Measurements from ENCODE around the gene PPDPF. TPM values are rescaled to one million over a fixed set of nuclear protein-coding genes. Genes with fewer than 3 reads are reported as not detected.
"Not testable (repeated sequence)": the region's sequence is repeated elsewhere in the genome, so short reads cannot be mapped to it uniquely, and the experiment has no call there.

PPDPF gene
- polyA plus RNA-seq, 1 donor: 234 TPM

GRCh38 chr20:63565699-63566335, 45.3 kb downstream of the PPDPF start:
- no peak overlapping the region for H3K27ac ChIP-seq (ENCODE audit: low read length)
- H3K36me3 ChIP-seq (ENCODE audit: control insufficient read depth, insufficient read depth, low read length): peaks cover 41% of the 10 kb centered on the region
- DNase-seq: no peak
- H3K4me1 ChIP-seq (ENCODE audit: control insufficient read depth, insufficient read depth, low read length): no peaks in the 10 kb centered on the region
- H3K4me3 ChIP-seq (ENCODE audit: low read length): no peak overlapping the region
- H3K27me3 ChIP-seq (ENCODE audit: control insufficient read depth, insufficient read depth, low read length): no peaks in the 10 kb centered on the region
- peaks cover 6% of the 10 kb centered on the region for H3K9me3 ChIP-seq (ENCODE audit: control insufficient read depth, low read depth, low read length)
- no CpG with 5 or more reads among the region's 43 CpGs for WGBS (ENCODE audit: insufficient coverage, low lambda C conversion rate)

DNA sequence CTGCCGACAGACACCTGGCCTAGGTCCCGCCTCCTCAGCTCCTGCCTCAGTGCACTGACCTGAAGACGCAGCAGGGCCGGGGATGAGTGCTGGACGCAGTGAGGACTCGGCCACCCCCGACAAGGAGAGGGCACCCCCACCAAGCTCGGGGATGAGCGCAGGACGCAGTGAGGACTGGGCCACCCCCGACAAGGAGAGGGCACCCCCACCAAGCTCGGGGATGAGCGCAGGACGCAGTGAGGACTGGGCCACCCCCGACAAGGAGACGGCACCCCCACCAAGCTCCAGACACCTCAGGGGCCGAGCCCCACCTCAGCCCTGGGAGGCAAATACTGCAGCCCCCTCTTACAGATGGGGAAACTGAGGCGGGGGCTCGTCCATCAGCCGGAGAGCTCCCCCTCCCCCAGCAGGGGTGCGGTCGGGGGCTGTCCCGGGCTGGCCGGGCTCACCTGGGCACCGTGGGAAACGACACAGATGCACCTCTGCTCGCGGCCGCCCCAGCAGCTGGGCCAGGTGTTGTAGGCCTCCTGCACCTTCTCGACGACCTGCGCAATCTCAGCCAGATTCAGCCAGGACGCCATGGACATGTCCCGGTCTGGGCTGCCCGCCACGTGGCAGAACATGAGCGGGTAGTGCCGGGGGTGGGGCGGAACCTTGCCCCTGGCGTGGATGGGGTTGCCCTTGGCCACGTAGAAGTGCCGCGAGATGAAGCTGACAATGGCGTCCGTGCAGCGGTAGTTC, 46.0 kb downstream of the PPDPF start:
- Histone ChIP-seq H3K27ac (ENCODE audit: low read length) (no peak overlapping the region), H3K9me3 (ENCODE audit: control insufficient read depth, low read depth, low read length) (peaks cover 6% of the 10 kb centered on the region), H3K27me3 (ENCODE audit: control insufficient read depth, insufficient read depth, low read length) (no peaks in the 10 kb centered on the region), H3K4me1 (ENCODE audit: control insufficient read depth, insufficient read depth, low read length) (no peaks in the 10 kb centered on the region), H3K36me3 (ENCODE audit: control insufficient read depth, insufficient read depth, low read length) (peaks cover 34% of the 10 kb centered on the region), H3K4me3 (ENCODE audit: low read length) (no peak overlapping the region)
- DNase-seq: no peak
- no CpG with 5 or more reads among the region's 46 CpGs for WGBS (ENCODE audit: insufficient coverage, low lambda C conversion rate)

- Histone ChIP-seq H3K27ac (ENCODE audit: low read length) (no peak overlapping the region), H3K36me3 (ENCODE audit: control insufficient read depth, insufficient read depth, low read length) (peaks cover 34% of the 10 kb centered on the region), H3K4me1 (ENCODE audit: control insufficient read depth, insufficient read depth, low read length) (no peaks in the 10 kb centered on the region), H3K4me3 (ENCODE audit: low read length) (no peak overlapping the region), H3K27me3 (ENCODE audit: control insufficient read depth, insufficient read depth, low read length) (no peaks in the 10 kb centered on the region), H3K9me3 (ENCODE audit: control insufficient read depth, low read depth, low read length) (peaks cover 6% of the 10 kb centered on the region)
- no peak for DNase-seq
- WGBS (ENCODE audit: insufficient coverage, low lambda C conversion rate): no CpG with 5 or more reads among the region's 22 CpGs
Observed at GRCh38 chr20:63567136-63567385, 46.5 kb downstream of the PPDPF start.

DNA sequence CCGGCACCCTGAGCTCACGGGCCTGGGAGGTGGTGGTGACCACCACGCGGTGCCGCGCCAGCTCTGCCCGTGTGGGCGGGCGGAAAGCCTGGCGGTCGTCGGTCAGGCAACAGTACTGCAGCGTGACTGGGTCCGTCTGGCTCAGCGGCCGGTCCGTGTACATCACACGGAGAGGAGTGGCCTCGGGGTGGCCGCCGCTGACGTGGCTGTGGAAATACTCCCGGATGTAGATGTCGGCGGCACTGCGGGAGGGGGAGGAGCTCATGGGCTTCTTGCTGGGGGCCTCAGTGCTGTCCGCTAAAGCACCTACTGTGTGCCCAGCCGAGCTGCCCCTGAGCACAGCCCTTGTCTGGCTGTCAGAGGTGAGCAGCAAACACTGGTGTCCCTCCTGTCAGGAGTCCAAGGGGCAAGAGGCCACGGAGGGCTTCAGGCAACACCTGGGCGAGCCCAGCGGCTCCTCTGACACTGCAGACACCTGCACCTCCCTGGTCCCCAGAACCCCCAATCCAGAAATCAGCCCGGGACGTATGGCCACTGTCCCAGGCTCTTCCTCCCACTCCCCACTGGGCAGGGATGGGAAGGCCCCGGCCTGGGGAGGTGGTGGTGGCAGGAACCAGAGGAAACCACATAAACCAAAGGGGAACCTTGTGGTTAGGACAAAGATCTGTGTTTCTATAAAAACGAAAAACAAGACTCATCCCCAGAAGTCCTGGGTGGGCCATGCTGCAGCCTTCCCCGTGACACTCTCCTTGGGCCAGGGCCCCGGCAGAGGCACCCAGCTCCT, 47.0 kb downstream of the PPDPF start:
- no peak overlapping the region for H3K4me3 ChIP-seq (ENCODE audit: low read length)
- DNase-seq: no peak
- no CpG with 5 or more reads among the region's 37 CpGs for WGBS (ENCODE audit: insufficient coverage, low lambda C conversion rate)
- no peak overlapping the region for H3K27ac ChIP-seq (ENCODE audit: low read length)
- no peaks in the 10 kb centered on the region for H3K27me3 ChIP-seq (ENCODE audit: control insufficient read depth, insufficient read depth, low read length)
- peaks cover 6% of the 10 kb centered on the region for H3K9me3 ChIP-seq (ENCODE audit: control insufficient read depth, low read depth, low read length)
- peaks cover 31% of the 10 kb centered on the region for H3K36me3 ChIP-seq (ENCODE audit: control insufficient read depth, insufficient read depth, low read length)
- no peaks in the 10 kb centered on the region for H3K4me1 ChIP-seq (ENCODE audit: control insufficient read depth, insufficient read depth, low read length)

DNA sequence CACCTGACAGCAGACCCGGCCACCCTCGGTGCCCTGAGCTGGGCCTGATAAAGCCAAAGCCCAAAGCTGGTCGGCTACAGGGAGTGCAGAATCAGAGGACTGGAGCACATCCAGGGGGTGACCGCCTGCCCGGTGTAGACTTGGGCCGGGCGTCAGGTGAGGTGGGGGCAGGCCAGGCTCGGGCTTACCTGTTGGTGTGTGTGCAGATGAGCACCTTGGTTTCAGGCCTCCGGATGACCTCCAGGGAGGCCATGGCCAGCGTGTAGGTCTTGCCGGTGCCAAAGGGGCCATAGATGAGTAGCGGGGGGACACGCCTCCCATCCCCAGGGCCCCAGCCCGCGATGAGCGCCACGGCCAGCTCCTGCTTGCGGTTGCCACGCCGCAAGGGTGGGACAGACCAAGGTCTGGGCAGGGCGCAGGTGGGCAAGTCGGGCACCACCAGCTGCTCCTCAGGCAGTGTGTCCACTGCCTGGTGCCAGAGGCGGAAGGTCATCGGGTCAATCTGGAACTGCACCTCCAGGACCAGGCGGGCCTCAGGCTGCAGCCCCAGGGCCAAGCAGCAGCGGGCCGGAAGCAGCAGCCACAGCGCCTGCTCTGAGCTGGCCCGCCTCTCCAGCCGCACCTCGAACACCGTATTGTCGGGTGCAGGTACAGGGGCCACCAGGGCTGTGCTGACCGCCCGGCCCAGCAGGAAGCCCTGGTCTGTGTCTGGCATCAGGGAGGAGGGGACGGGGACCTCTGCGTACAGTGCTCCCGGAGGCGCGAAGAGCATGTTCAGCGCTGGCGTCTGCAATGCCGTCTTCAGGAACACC, 47.8 kb downstream of the PPDPF start:
- Histone ChIP-seq H3K4me3 (ENCODE audit: low read length) (no peak overlapping the region), H3K27me3 (ENCODE audit: control insufficient read depth, insufficient read depth, low read length) (no peaks in the 10 kb centered on the region), H3K9me3 (ENCODE audit: control insufficient read depth, low read depth, low read length) (peaks cover 6% of the 10 kb centered on the region), H3K4me1 (ENCODE audit: control insufficient read depth, insufficient read depth, low read length) (peaks cover 4% of the 10 kb centered on the region), H3K36me3 (ENCODE audit: control insufficient read depth, insufficient read depth, low read length) (peaks cover 25% of the 10 kb centered on the region), H3K27ac (ENCODE audit: low read length) (no peak overlapping the region)
- DNase-seq: no peak
- WGBS (ENCODE audit: insufficient coverage, low lambda C conversion rate): no CpG with 5 or more reads among the region's 43 CpGs

GRCh38 chr20:63568986-63569949, 48.7 kb downstream of the PPDPF start:
- Histone ChIP-seq H3K9me3 (ENCODE audit: control insufficient read depth, low read depth, low read length) (peaks cover 6% of the 10 kb centered on the region), H3K4me1 (ENCODE audit: control insufficient read depth, insufficient read depth, low read length) (peaks cover 6% of the 10 kb centered on the region), H3K4me3 (ENCODE audit: low read length) (no peak overlapping the region), H3K27ac (ENCODE audit: low read length) (no peak overlapping the region), H3K27me3 (ENCODE audit: control insufficient read depth, insufficient read depth, low read length) (no peaks in the 10 kb centered on the region), H3K36me3 (ENCODE audit: control insufficient read depth, insufficient read depth, low read length) (peaks cover 19% of the 10 kb centered on the region)
- no peak for DNase-seq
- WGBS (ENCODE audit: insufficient coverage, low lambda C conversion rate): no CpG with 5 or more reads among the region's 46 CpGs

DNA sequence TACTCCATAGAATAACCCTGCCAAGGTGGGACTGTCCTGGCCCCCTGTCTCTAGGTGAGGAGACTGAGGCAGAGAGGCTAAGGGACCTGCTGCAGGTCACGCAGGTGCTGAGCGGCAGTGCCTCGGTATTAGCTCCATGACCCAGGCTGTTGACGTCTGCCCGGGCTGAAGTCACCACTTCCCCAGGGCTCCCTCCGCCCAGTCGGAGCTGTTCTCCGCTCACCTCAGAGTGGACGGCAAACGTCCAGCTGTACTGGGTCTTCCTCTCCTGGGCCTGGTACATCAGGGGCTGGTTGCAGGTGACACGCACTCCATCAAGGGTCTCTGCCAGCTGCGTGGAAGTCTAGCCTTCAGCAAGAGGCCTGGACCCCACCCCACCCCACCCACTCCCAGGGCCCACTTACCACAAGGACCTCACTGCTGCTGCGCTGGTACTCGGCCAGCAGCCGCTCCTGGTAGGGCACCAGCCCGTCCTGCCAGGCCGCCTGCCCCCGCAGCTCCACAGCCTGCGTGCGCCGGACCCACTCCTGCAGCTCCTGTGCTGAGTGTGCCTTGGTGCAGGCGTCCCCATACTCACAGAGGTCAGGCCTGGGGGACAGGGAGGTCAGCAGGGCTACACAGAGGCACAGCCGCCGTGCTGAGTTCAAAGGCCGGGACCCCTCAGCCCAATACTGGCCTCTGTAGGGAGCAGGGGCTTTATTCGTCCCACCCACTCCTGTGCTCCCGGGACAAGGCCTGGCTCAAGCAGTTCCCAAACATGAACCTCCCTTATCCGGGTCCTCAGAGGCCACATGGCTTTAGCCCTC, 49.9 kb downstream of the PPDPF start:
- peaks cover 8% of the 10 kb centered on the region for H3K4me1 ChIP-seq (ENCODE audit: control insufficient read depth, insufficient read depth, low read length)
- H3K27me3 ChIP-seq (ENCODE audit: control insufficient read depth, insufficient read depth, low read length): no peaks in the 10 kb centered on the region
- no peak overlapping the region for H3K4me3 ChIP-seq (ENCODE audit: low read length)
- H3K27ac ChIP-seq (ENCODE audit: low read length): no peak overlapping the region
- peaks cover under 1% of the 10 kb centered on the region for H3K9me3 ChIP-seq (ENCODE audit: control insufficient read depth, low read depth, low read length)
- no peak for DNase-seq
- WGBS (ENCODE audit: insufficient coverage, low lambda C conversion rate): no CpG with 5 or more reads among the region's 28 CpGs
- peaks cover 11% of the 10 kb centered on the region for H3K36me3 ChIP-seq (ENCODE audit: control insufficient read depth, insufficient read depth, low read length)

DNA sequence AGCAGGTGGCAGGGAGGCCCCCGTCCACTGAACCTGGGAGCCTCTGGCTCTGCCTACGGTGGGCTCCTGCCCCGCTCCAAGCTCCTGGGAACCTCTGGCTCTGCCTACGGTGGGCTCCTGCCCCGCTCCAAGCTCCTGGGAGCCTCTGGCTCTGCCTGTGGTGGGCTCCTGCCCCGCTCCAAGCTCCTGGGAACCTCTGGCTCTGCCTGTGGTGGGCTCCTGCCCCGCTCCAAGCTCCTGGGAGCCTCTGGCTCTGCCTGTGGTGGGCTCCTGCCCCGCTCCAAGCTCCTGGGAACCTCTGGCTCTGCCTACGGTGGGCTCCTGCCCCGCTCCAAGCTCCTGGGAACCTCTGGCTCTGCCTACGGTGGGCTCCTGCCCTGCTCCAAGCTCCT, 50.5 kb downstream of the PPDPF start:
- H3K27me3 ChIP-seq (ENCODE audit: control insufficient read depth, insufficient read depth, low read length); H3K27ac ChIP-seq (ENCODE audit: low read length): not testable (repeated sequence)
- no CpG with 5 or more reads among the region's 11 CpGs for WGBS (ENCODE audit: insufficient coverage, low lambda C conversion rate)

More for the DNA sequence above, 50.5 kb downstream of the PPDPF start:
- not testable (repeated sequence) for DNase-seq; H3K4me3 ChIP-seq (ENCODE audit: low read length); H3K4me1 ChIP-seq (ENCODE audit: control insufficient read depth, insufficient read depth, low read length); H3K36me3 ChIP-seq (ENCODE audit: control insufficient read depth, insufficient read depth, low read length); H3K9me3 ChIP-seq (ENCODE audit: control insufficient read depth, low read depth, low read length)

Data from large intestine (tissue), 3 donors.